GM10248 (cell line): ENCODE results near the gene RASGRF2.
"Not testable (repeated sequence)": the region's sequence is repeated elsewhere in the genome, so short reads cannot be mapped to it uniquely, and the experiment has no call there.

ENCODE experiments used
- CTCF ChIA-PET: fragments of 300-600 bp; sonication (Branson Sonifier 250); formaldehyde crosslinking; extraction: SDS; loops from one replicate; lab custom pipeline; 2021; ENCODE audit warnings: antibody characterized with exemption; lab: Yijun Ruan, JAX
- POLR2A ChIA-PET: fragments of 350-650 bp; sonication (Branson Sonifier 250); formaldehyde crosslinking; extraction: SDS; loops from one replicate; lab custom pipeline; 2020; ENCODE audit warnings: antibody characterized with exemption; lab: Yijun Ruan, JAX
- DNase-seq: peaks from one replicate; pipeline ENCODE4 v3.0.0; 2012; ENCODE audit errors: extremely low spot score
- CTCF ChIP-seq: IDR thresholded peaks from 2 replicates; pipeline ENCODE4 v1.5.1; 2012; ENCODE audit warnings: mild to moderate bottlenecking, low read depth; ENCODE audit errors: extremely low read depth, missing control alignments, control extremely low read depth

Gene RASGRF2

DNA sequence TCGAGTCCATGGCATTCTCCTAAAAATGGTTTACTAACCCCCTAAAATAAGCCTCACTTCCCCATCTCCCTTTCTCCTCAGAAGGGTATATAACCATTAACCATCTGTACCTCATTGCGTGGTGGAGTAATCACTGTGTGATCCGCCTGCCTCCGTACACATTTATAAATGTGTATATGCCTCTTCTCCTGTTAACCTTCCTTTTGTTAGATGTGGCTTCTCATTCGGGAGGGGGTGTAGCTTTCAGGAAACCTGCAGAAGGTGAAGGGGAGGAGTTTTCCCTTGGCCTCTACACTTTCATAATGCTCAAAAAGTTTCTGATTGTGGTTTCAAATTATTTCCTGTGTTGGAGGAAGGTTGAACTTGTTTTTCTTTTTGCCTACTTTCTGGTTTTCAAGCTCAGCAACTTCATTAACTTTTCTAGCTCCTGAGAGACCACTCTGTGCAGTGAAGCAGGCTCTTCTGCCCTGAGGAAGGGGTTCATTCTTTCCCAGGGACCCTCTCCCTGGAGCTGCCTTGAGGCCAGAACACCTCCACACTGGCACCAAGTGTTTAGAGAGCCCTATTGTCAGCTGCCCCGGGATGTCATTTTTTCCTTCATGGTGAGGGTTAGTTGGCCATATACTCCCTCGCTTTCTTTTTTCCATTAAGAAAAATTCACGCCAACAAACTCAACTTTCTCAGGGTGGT lies 46.9 kb downstream of the RASGRF2 start:
- CTCF ChIA-PET = interaction anchor here (0.9 kb wide), 1 partner anchor 20 kb away, joined by 3 read pairs; no protein-coding TSS in a partner anchor

DNA sequence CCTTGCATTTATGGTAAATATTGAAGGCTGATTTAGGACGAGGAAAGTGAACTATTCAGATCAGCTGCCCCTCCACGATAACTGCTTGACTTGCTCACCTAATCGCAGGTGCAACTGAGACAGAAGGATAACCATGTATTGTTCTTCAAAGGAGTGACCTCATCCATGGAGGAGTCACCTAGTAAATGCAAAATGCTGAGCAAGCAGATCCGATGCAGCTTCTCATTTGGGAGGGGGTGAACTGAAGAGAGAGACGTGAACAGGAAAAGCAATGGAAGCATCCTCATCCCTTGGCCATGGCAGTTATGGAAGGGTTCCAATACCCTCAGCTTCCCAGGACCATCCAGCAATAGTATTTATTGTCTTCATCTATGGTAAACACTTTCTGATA lies 47.5 kb downstream of the RASGRF2 start:
- no peak for DNase-seq
- no peak for TF ChIP-seq CTCF
- POLR2A ChIA-PET = no interaction called here
- CTCF ChIA-PET = interaction anchor here (0.9 kb wide), 1 partner anchor 19 kb away, joined by 3 read pairs; no protein-coding TSS in a partner anchor

More for the DNA sequence above, 46.9 kb downstream of the RASGRF2 start:
- no peak for DNase-seq
- TF ChIP-seq CTCF = no peak
- POLR2A ChIA-PET = no interaction called here

DNA sequence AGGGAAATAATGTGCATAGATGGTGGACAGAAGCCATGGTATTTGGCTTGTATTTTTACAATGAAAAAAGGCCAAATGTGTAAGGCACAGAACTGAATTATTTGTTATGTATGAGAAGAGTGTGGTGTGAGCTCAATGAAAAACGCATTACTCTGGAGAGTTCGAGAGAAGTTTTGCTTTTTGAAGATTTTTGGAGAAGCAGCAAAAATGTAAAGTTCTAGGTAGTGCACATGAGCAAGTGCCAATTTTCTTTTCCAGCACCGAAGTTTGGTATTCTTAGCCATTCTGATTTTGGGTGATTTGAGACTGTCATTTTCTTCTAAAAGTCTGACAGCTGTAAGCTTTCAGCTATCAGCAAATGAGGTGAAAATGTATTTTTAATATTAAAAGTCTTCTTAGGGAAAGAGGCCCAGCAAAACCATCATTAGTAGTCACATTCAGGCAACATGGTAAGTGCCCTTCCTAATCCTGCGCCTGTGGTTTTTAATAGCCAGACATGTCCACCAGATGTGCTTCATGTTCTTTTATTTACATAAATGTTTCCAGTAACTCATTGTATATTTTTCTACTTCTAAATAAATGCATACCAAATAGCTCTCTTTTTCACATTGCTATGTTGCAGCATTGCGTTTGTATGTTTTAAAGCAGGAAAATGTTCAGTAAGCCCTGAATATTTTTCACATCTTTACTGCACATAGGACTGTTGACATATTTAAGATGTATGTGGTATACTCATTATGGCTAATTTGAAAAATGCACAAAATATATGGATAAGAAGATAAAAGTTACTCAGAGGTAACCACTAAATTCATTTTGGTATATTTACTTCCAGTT lies 50.4 kb downstream of the RASGRF2 start:
- DNase-seq = no peak
- ChIA-PET CTCF (interaction anchor here (1.1 to 1.2 kb wide), 2 partner anchors 11 to 13 kb away, joined by 3 read pairs; no protein-coding TSS in a partner anchor), POLR2A (no interaction called here)
- no peak for TF ChIP-seq CTCF

GRCh38 chr5:81014348-81014747 lies 54.2 kb downstream of the RASGRF2 start:
- ChIA-PET CTCF (no interaction called here), POLR2A (no interaction called here)
- DNase-seq = no peak
- no peak for TF ChIP-seq CTCF

DNA sequence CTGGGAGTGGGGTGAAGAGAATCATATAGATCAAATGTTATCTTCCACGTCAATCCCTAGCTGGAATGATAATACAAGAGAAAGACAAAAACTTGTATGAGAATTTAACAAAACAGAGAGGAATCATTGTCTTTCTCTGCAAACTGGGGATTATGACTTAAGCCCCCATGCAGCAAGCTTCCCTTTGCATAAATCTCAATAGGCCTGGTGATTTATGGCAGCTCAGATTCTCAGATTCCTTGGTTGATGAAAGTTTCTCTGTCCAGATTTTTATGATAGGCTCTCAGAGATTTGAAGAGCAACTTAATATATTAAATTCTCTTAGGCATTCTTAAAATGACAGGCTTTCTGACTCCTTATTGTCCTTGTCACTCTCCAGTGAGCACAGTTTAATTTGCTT lies 56.0 kb downstream of the RASGRF2 start:
- no peak for DNase-seq
- TF ChIP-seq CTCF = no peak
- ChIA-PET POLR2A (no interaction called here), CTCF (interaction anchor here (1.3 kb wide), 1 partner anchor 29 kb away, joined by 3 read pairs; no protein-coding TSS in a partner anchor)

GRCh38 chr5:81017320-81017719 lies 57.2 kb downstream of the RASGRF2 start:
- no peak for DNase-seq
- TF ChIP-seq CTCF = no peak
- CTCF ChIA-PET = interaction anchor here (1.1 to 1.3 kb wide), 2 partner anchors 30 to 178 kb away, joined by 3 read pairs; no protein-coding TSS in a partner anchor
- POLR2A ChIA-PET = no interaction called here

DNA sequence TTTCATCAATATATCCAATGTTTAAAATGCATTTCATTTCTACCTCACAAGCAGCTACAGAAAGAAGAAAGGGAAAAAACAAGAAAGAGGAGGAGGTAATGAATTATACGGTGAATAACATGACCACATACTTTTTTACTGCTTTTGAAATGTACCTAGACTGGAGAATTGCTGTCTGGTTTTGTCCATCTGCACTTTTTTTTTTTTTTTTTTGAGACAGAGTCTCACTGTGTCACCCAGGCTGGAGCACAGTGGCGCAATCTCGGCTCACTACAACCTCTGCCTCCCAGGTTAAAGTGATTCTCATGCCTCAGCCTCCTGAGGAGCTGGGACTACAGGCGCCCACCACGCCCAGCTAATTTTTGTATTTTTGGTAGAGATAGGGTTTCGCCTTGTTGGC lies 58.4 kb downstream of the RASGRF2 start:
- CTCF ChIA-PET, POLR2A ChIA-PET: not testable (repeated sequence)

More for the DNA sequence above, 58.4 kb downstream of the RASGRF2 start:
- not testable (repeated sequence) for DNase-seq
